GM12891 (cell line): ENCODE data around the gene WIZ.

Experiments used
- PAX5 ChIP-seq: IDR thresholded peaks from 2 replicates; pipeline ENCODE4 v1.6.1; 2011; ENCODE audit warnings: low read length, moderate library complexity, mild to moderate bottlenecking; ENCODE audit not compliant: insufficient read depth, severe bottlenecking
- POLR2A ChIP-seq: IDR thresholded peaks from 2 replicates; pipeline ENCODE4 v1.6.1; 2011; ENCODE audit warnings: low read depth, low read length, control low read depth
- POLR2AphosphoS5 ChIP-seq: IDR thresholded peaks from 2 replicates; pipeline ENCODE4 v1.6.1; 2011; ENCODE audit warnings: low read depth, low read length, control low read depth
- SPI1 ChIP-seq: IDR thresholded peaks from 2 replicates; pipeline ENCODE4 v1.6.1; 2011; ENCODE audit warnings: low read depth, low read length, control low read depth
- TAF1 ChIP-seq: IDR thresholded peaks from 2 replicates; pipeline ENCODE4 v1.6.1; 2011; ENCODE audit warnings: low read depth, low read length, control low read depth

GRCh38 chr19:15399234-15399515, 50.6 kb downstream of the WIZ start:
- TF ChIP-seq TAF1 (no peak), POLR2AphosphoS5 (no peak), POLR2A (no peak), SPI1 (no peak), PAX5 (no peak)
